ENCODE measurements around the gene ZNF575.

Gene ZNF575

DNA sequence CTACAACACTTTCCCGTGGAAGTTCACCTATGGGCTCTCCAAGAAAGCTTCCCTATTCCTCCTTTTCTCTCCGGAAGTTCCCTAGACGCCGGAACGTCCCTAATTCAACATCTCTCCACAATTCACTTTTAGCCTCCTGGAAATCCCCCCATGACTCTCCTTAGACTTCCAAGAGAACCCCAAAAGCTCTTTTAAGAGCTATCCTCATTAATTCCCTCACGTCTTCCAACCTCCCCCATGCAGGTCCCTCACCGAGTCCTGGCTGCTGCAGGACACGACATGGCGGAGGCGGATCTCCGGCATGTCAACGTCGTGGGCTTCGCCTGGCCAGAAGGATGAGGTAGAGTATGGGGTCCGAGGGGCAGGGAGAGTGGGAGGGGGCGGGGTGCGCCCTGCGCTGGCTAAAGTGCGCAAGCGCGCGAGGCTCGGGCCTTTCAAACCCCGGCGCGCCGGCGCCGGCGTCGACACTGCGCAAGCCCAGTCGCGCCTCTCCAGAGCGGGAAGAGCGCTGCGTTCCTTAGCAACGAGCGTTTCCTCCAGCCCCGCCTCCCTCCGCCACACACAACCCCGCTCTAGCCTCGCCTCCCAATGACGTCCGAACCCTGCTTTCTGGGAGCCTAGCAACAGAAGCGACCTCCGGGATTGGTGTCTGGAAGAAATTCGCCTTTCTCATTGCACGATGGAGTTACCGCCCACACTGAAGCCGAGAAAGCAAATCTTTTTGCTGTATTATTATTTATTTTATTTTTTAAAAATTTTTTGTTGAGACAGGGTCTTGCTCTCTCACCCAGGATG, 42.4 kb downstream of the ZNF575 start, which contains the start of the genes PINLYP and XRCC1:
PINLYP (plus strand) TSS at position 646 of the 795 bp plus-strand sequence. CDS start 1,391 bp downstream, outside the sequence.
XRCC1 (minus strand) TSS at position 372 of the 795 bp plus-strand sequence; CDS start at position 303, 69 bp downstream.
- peak; percentile 97 for DNase-seq

DNA sequence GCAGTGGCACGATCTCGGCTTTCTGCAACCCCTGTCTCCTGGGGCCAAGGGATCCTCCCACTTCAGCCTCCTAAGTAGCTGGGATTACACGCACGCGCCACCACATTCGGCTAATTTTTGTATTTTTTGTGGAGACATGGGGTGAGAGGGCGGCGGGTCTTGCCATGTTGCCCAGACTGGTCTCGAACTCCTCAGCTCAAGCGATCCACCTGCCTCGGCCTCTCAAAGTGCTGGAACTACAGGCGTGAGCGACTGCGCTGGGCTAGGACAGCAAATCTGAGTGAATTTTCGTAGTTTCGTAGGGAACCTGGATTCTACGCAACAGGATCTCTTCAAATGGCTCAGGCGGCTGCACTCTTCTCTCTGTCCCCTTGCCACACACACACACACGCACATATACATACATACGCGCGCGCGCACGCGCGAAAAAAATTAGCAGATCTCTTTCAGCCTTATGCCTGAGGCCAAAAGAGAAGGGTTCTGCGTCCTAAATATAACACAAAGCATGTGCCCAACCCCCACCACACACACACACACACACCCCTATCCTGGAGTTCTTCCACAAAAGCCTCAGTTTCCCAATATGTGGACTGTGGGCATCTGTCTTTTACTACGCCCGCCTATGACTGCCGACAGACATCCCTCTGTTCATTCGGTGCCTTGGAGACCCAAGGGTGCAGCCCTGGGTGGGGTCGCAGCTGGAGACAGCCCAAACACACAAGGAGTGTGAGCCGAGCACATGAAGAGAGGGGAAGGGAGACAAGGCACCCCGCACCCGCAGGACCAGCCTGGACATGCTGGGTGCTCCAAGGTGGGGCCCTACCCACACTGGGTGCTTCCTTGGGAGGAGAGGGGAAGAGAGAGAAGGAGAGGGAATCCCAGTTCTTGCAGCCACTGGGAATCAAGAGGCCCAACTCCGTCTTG, 43.2 kb downstream of the ZNF575 start:
- DNase-seq, result no peak

DNA sequence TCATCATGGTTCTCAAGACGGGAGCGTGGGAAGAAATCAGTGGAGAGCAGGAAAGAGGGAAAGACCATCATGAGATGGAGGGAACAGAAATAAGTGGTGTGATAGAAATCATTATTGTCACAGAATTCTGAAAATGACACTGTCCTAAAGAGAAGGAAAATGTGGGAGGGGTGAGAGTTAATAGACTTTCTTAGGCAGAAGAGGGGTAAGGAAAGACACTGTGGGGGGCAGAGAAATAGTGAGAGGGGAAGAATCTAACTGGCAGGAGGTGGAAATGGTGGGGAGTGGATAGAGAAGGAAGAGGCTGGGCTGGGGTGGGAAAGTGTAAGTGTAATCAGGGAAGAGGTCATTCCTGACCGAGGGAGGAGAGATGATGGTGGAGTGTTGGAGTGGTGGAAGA, 45.8 kb downstream of the ZNF575 start:
- DNase-seq, result no peak

DNA sequence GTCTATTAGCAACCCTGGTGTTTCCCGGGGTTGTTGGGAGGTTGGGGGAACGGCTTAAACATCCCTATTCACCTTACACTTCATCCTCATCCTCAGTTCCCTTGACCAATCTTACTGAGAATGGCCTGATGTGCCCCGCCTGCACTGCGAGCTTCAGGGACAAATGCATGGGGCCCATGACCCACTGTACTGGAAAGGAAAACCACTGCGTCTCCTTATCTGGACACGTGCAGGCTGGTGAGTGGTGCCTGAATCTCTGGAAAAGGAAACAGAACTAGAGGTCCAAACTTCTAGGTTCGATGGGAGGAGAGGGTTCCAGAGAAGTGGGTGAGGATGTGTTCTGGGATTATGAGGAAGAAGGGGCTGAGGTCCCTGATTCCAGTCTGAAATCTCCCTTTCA, 48.5 kb downstream of the ZNF575 start:
- no peak for DNase-seq

DNA sequence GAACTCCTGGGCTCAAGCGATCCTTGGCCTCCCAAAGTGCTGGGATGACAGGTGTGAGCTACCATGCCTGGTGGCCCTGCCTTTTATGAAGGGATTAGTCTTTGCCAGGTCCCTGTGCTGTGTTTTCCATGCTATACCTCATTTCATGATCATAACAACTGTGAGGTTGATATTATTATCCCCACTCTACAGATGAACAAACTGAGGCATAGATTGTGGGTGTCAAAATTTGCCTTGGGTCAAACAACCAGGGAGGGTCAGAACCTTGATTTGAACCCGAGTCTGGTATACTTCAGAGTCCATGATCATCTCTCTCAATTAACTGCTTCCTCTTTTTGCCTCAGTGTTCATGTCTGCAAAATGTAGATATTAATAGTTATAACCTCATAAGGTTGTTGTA, 49.5 kb downstream of the ZNF575 start:
- no peak for DNase-seq

DNA sequence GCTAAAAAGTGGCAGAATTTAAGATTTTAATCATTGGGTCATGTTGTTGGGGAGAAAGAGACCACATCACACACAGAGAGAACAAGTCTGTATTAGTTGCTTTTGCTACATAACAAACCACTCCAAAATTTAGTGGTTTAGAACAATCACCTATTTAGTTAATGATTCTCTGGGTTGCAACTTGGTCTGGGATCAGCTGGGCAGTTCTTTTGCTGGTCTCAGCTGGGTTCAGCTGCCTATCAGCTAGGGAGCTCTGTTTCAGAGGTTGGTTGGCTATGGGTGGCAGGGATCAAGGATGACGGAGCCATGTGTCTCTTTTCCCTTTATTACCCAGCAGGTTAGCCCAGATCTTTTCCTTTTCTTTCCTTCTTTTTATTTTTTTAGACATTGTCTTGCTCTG, 51.5 kb downstream of the ZNF575 start:
- DNase-seq, result no peak

All from retina (tissue), 1 donor.